Skin epidermis (tissue), 12 donors: Measurements from ENCODE around the gene SLC39A3.
A peak's percentile ranks its signal among the peaks of the same experiment; 100 is the strongest.

Source experiments
- H3K27ac ChIP-seq, 21 experiments: fragments of 200-600 bp; sonication (generic) in 11 of 21; one replicate each; pipeline ENCODE4 v1.5.0; 2020; ENCODE audit warnings: mild to moderate bottlenecking in 3 of 21, inconsistent platforms in 2 of 21, moderate library complexity in 2 of 21
- H3K4me3 ChIP-seq, 7 experiments: fragments of 200-600 bp; sonication (generic) in 2 of 7; one replicate each; pipeline ENCODE4 v1.5.0; 2020; ENCODE audit warnings: inconsistent platforms in 2 of 7, mild to moderate bottlenecking in 2 of 7, moderate library complexity in 1 of 7

Gene SLC39A3

DNA sequence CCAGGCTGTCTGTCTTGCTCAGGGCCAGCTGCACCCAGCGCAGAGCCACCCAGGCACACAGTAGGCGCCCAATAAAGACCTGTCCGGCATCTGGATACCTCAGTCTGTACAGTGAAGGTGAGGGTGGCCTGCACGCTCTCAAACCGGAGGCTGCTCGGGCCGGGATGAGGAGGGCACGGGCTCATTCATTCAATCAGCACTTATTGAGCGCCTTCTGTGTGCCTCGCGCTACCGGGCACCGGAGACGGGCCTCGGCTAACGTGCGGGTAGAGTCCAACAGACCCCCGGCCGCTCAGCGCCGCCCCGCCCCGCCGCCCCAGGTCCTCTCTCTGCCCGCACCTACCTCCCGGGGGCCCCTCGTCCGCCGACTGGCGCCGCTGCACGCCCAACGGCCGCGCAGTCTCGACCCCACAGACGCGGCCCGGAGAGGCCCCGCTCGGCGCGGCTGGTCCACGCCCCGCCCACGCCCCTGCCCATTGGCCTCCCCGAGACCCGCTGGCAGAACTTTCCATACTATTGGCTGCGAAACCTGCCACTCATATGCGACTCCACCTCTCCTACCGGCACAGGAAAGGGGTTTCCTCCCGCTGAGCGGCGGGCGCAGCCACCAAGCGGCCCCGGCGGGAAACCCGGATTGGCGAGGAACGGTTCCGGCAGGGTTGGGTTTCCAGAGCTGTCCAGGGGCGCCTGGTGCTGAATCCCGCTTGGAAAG, at the start of gene SLC39A3:
SLC39A3 (minus strand) TSS at position 416 of the 712 bp plus-strand sequence. CDS start 2,760 bp downstream, outside the sequence.
- peak within 1 kb of the TSS; percentile 55 to 96 (median 91) for H3K4me3 ChIP-seq
- H3K27ac ChIP-seq, result peak within 1 kb of the TSS in 20 of 21 experiments; percentile 51 to 92 (median 78)

DNA sequence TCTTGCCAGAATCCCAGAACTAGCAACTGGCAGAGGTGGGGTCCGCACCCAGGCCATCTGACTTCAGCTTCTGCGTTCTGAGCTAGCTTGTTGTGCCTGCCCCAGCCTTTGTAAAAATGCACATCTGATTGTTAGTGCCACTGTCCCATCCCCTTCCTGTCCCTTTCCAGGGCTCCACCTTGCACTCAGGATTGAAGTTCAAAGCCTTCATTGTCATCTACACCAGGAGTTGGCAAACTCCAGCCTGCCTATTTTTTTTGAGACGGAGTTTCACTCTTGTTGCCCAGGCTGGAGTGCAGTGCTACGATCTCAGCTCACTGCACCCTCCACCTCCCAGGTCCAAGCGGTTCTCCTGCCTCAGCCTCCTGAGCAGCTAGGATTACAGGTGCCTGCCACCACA, 48.4 kb upstream of the SLC39A3 start:
- Histone ChIP-seq H3K27ac (no peak overlapping the region), H3K4me3 (no peak overlapping the region)

- Histone ChIP-seq H3K27ac (no peak overlapping the region), H3K4me3 (no peak overlapping the region)
Observed at GRCh38 chr19:2787115-2787514, 47.3 kb upstream of the SLC39A3 start.

GRCh38 chr19:2785244-2785997, 45.6 kb upstream of the SLC39A3 start, which contains the start of gene THOP1:
Gene THOP1, plus strand, starts transcription at chr19:2785503. Its CDS starts 160 bp downstream, at chr19:2785663.
- H3K4me3 ChIP-seq, result peak within 1 kb of the TSS; percentile 66 to 95 (median 89)
- H3K27ac ChIP-seq, result peak within 1 kb of the TSS; percentile 37 to 88 (median 79)

DNA sequence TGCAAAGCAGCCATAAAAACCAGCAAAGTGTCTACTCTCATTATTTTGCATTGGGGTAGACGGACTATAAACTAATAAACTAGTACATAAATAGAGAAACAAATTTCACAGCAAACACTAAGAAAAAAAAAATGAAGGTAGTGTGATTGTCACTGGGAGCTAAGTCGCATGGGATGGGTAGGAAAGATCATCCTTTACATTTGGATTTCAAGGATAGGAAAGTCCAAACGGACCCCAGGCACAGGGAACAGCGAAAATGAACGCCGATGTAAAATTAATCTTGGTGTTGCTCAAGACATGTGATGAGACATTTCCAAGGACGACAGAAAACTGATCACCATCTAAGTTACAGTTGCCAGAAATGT, 43.9 kb upstream of the SLC39A3 start:
- peak overlapping the region in 4 of 7 experiments; percentile 92 to 100 (median 100) for H3K4me3 ChIP-seq
- peak overlapping the region in 15 of 21 experiments; percentile 14 to 99 (median 96) for H3K27ac ChIP-seq

GRCh38 chr19:2782936-2783780, 43.3 kb upstream of the SLC39A3 start, which contains the start of gene SGTA:
Gene SGTA, minus strand, starts transcription at chr19:2783273. Its CDS starts 14,205 bp downstream, at chr19:2769068.
- peak within 1 kb of the TSS; percentile 69 to 99 (median 97) for H3K27ac ChIP-seq

GRCh38 chr19:2782329-2782935, 42.6 kb upstream of the SLC39A3 start:
- H3K4me3 ChIP-seq, result peak overlapping the region; percentile 92 to 100 (median 100)
- peak overlapping the region; percentile 69 to 99 (median 97) for H3K27ac ChIP-seq

More at GRCh38 chr19:2782936-2783780, 43.3 kb upstream of the SLC39A3 start, which contains the start of gene SGTA:
- H3K4me3 ChIP-seq, result peak within 1 kb of the TSS; percentile 92 to 100 (median 100)

DNA sequence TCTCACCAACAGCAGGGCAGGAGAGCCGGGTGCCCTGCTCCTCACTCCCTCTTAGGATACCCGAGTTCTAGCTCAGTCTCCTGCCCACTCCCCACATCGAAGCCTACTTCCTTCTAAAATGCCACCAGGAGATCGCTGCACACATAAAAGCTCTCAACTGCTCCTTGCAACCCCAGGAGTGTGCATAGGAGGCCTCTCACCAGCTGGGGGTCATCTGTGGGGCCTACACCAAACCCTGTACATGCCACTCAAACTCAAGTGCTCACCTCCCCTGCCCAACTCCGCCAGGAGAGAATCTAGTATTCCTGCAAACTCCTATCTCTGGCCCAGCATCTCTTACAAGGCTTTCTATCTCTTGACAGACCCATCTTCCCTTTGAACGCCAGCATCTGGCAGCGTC, 40.5 kb upstream of the SLC39A3 start:
- H3K4me3 ChIP-seq, result no peak overlapping the region

GRCh38 chr19:2779121-2779740, 39.4 kb upstream of the SLC39A3 start:
- H3K27ac ChIP-seq, result peak overlapping the region in 1 of 21 experiments; percentile 20

More for the DNA sequence above, 40.5 kb upstream of the SLC39A3 start:
- peak overlapping the region in 1 of 21 experiments; percentile 26 for H3K27ac ChIP-seq

GRCh38 chr19:2777952-2778683, 38.3 kb upstream of the SLC39A3 start:
- Histone ChIP-seq H3K4me3 (no peak overlapping the region), H3K27ac (no peak overlapping the region)

More at GRCh38 chr19:2779121-2779740, 39.4 kb upstream of the SLC39A3 start:
- H3K4me3 ChIP-seq, result no peak overlapping the region

DNA sequence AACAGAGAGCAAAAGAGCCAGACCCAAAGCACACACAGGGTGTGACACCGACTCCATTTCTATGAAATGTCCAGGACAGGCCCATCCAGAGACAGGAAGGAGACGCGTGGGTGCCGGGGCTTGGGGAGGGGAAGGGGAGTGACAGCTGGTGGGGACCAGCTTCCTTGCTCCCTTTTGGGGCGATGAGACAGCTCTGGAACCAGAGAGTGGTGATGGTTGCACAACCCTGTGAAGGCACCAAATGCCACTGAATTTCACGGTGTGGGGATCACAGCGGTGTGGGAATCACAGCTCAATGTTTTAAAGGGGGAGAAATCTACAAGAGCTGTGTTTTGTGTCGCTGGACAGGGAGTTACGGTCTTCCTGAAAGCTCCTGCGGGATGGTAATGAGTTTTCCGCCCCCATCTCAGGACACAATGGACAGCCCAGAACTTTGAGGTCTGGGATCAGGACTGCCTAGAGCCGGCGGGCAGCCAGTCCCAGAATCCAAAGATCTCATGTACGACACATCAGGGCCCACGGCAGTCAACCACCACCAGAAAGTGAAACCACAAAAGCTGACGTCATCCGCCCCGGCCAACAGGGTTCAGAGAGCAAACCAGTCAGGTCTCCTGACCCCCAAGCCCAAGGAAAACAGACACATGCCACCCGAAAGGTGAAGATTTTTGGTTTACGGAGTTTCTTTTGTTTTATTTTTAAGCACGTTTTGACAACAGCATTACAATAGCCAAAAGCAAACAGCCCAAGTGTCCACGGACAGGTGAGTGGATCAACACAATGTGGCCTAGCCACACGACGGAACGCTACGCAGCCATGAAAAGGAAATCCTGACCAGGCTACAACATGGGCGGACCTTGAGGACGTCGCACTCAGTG, 36.0 kb upstream of the SLC39A3 start:
- H3K4me3 ChIP-seq, result no peak overlapping the region
- H3K27ac ChIP-seq, result peak overlapping the region in 20 of 21 experiments; percentile 3 to 83 (median 66)

GRCh38 chr19:2774953-2775555, 35.2 kb upstream of the SLC39A3 start:
- H3K27ac ChIP-seq, result peak overlapping the region in 20 of 21 experiments; percentile 3 to 83 (median 66)

GRCh38 chr19:2774083-2774679, 34.4 kb upstream of the SLC39A3 start:
- peak overlapping the region in 7 of 21 experiments; percentile 3 to 83 (median 59) for H3K27ac ChIP-seq

More at GRCh38 chr19:2774953-2775555, 35.2 kb upstream of the SLC39A3 start:
- no peak overlapping the region for H3K4me3 ChIP-seq

GRCh38 chr19:2771786-2772674, 32.2 kb upstream of the SLC39A3 start:
- peak overlapping the region in 1 of 21 experiments; percentile 57 for H3K27ac ChIP-seq

More at GRCh38 chr19:2774083-2774679, 34.4 kb upstream of the SLC39A3 start:
- H3K4me3 ChIP-seq, result no peak overlapping the region

More at GRCh38 chr19:2771786-2772674, 32.2 kb upstream of the SLC39A3 start:
- no peak overlapping the region for H3K4me3 ChIP-seq
